ENCODE results near the gene PLCH1.

GRCh38 chr3:155393316-155393715 lies 351.6 kb downstream of the PLCH1 start:
- TF ChIP-seq, protein P1, sequence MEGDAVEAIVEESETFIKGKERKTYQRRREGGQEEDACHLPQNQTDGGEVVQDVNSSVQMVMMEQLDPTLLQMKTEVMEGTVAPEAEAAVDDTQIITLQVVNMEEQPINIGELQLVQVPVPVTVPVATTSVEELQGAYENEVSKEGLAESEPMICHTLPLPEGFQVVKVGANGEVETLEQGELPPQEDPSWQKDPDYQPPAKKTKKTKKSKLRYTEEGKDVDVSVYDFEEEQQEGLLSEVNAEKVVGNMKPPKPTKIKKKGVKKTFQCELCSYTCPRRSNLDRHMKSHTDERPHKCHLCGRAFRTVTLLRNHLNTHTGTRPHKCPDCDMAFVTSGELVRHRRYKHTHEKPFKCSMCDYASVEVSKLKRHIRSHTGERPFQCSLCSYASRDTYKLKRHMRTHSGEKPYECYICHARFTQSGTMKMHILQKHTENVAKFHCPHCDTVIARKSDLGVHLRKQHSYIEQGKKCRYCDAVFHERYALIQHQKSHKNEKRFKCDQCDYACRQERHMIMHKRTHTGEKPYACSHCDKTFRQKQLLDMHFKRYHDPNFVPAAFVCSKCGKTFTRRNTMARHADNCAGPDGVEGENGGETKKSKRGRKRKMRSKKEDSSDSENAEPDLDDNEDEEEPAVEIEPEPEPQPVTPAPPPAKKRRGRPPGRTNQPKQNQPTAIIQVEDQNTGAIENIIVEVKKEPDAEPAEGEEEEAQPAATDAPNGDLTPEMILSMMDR (conservative IDR thresholded peaks at IDR 0.05; ENCODE audit: low read length): no peak
- TF ChIP-seq EZH2phosphoT487 (IDR thresholded peaks at IDR 0.05; ENCODE audit: borderline replicate concordance, low read depth, low read length): no peak

Measured in OCI-LY7 (cell line).